GM20000 (cell line): ENCODE results near the gene SRSF10.

Experiments
- DNase-seq: peaks from one replicate; pipeline ENCODE4 v3.0.0; 2012; ENCODE audit warnings: low spot score
- CTCF ChIP-seq: IDR thresholded peaks from 2 replicates; pipeline ENCODE4 v1.5.1; 2012; ENCODE audit warnings: mild to moderate bottlenecking, control low read depth; ENCODE audit errors: extremely low read depth, missing control alignments

The SRSF10 gene

GRCh38 chr1:23936481-23937176 lies 43.5 kb downstream of the SRSF10 start:
- DNase-seq = no peak
- TF ChIP-seq CTCF = no peak

GRCh38 chr1:23931491-23931880 lies 48.6 kb downstream of the SRSF10 start:
- no peak for TF ChIP-seq CTCF
- DNase-seq = no peak

GRCh38 chr1:23930861-23931490 lies 49.2 kb downstream of the SRSF10 start:
- peak; percentile 44 for DNase-seq
- no peak for TF ChIP-seq CTCF

GRCh38 chr1:23930270-23930669 lies 49.9 kb downstream of the SRSF10 start:
- no peak for TF ChIP-seq CTCF

GRCh38 chr1:23928789-23929188 lies 51.3 kb downstream of the SRSF10 start:
- DNase-seq = no peak
- TF ChIP-seq CTCF = no peak

More at GRCh38 chr1:23930270-23930669, 49.9 kb downstream of the SRSF10 start:
- no peak for DNase-seq

GRCh38 chr1:23927097-23927496 lies 53.0 kb downstream of the SRSF10 start:
- TF ChIP-seq CTCF = no peak
- DNase-seq = no peak

GRCh38 chr1:23925279-23925678 lies 54.8 kb downstream of the SRSF10 start:
- no peak for TF ChIP-seq CTCF
- DNase-seq = no peak
